Loucy (cell line): ENCODE data around the gene TAF3.

Experiments
- H2AFZ ChIP-seq: fragments of 200-600 bp; sonication (generic); 2 replicates; pipeline ENCODE4 v1.6.0; 2016; ENCODE audit warnings: antibody characterized with exemption, mild to moderate bottlenecking, low read length, moderate library complexity
- H3F3A ChIP-seq: fragments of 200-600 bp; 2 replicates; pipeline ENCODE4 v1.6.0; 2016; ENCODE audit warnings: antibody characterized with exemption, low read depth, mild to moderate bottlenecking
- H3K27me3 ChIP-seq: fragments of 200-600 bp; sonication (generic); 2 replicates; pipeline ENCODE4 v1.6.1; 2014; ENCODE audit warnings: low read length, mild to moderate bottlenecking; ENCODE audit not compliant: insufficient read depth, poor library complexity, severe bottlenecking
- H3K36me3 ChIP-seq: fragments of 200-600 bp; sonication (generic); 2 replicates; pipeline ENCODE4 v1.6.1; 2016; ENCODE audit warnings: low read length; ENCODE audit not compliant: insufficient read depth
- H3K4me1 ChIP-seq: fragments of 200-600 bp; sonication (generic); 2 replicates; pipeline ENCODE4 v1.5.1; 2014; ENCODE audit warnings: low read length, mild to moderate bottlenecking; ENCODE audit not compliant: insufficient read depth, poor library complexity, severe bottlenecking
- H3K4me2 ChIP-seq: fragments of 200-600 bp; sonication (generic); 2 replicates; pipeline ENCODE4 v1.6.0; 2014; ENCODE audit warnings: antibody characterized with exemption, low read length, low read depth, mild to moderate bottlenecking; ENCODE audit not compliant: poor library complexity, severe bottlenecking
- H3K4me3 ChIP-seq: fragments of 200-600 bp; sonication (generic); 2 replicates; pipeline ENCODE4 v1.5.1; 2014; ENCODE audit warnings: low read length, mild to moderate bottlenecking, mixed read lengths; ENCODE audit not compliant: poor library complexity, severe bottlenecking
- H3K79me2 ChIP-seq: fragments of 200-600 bp; sonication (generic); 2 replicates; pipeline ENCODE4 v1.6.1; 2014; ENCODE audit warnings: low read length; ENCODE audit not compliant: insufficient read depth
- H3K9ac ChIP-seq: fragments of 200-600 bp; sonication (generic); 2 replicates; pipeline ENCODE4 v1.6.0; 2014; ENCODE audit warnings: mild to moderate bottlenecking, low read depth, low read length, moderate library complexity; ENCODE audit not compliant: poor library complexity, severe bottlenecking
- H3K9me2 ChIP-seq: fragments of 200-600 bp; sonication (generic); replicated peaks from 2 replicates; pipeline ENCODE4 v1.6.1; 2016; ENCODE audit warnings: low read depth, low read length, mixed read lengths
- H3K9me3 ChIP-seq: fragments of 200-600 bp; sonication (generic); 2 replicates; pipeline ENCODE4 v1.6.1; 2014; ENCODE audit warnings: mild to moderate bottlenecking, antibody characterized with exemption, low read length, low read depth; ENCODE audit not compliant: insufficient read depth
- H4K20me1 ChIP-seq: fragments of 200-600 bp; sonication (generic); 2 replicates; pipeline ENCODE4 v1.6.0; 2014; ENCODE audit warnings: antibody characterized with exemption, low read length, mild to moderate bottlenecking; ENCODE audit not compliant: insufficient read depth, poor library complexity, severe bottlenecking
- EZH2phosphoT487 ChIP-seq: fragments of 200-600 bp; IDR thresholded peaks from 2 replicates; pipeline ENCODE4 v1.6.1; 2018; ENCODE audit warnings: antibody characterized with exemption, mild to moderate bottlenecking, moderate library complexity, borderline replicate concordance
- TF ChIP-seq, protein P1 (sequence below): fragments of 200-600 bp; sonication (generic); conservative IDR thresholded peaks from 2 replicates; pipeline ENCODE4 v1.5.1; 2014; ENCODE audit warnings: mild to moderate bottlenecking, antibody characterized with exemption, low read length

The TAF3 gene

DNA sequence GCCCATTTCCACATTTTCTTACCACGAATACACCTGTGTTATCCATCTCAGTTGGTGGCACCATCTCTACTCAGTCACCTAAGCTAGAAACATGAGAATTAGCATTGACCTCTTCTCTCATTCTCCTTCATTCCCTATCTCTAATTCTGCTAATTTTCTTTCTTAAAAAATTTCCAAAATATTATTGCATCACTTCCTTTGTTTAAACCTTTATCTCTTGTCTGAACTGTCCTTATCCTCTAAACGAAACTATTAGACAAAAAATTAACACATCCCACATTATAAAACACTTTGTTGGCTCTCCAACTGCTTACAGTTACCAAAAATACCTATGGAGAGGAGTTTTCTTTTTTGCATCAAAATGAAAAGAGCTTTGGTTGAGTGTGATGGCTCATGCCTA, 18.3 kb downstream of the TAF3 start:
- Histone ChIP-seq H3K27me3 (no peaks in the 10 kb centered on the region), H3K9ac (no peak overlapping the region), H3K9me2 (no peaks in the 10 kb centered on the region), H3K4me1 (no peaks in the 10 kb centered on the region), H2AFZ (no peak overlapping the region), H4K20me1 (no peaks in the 10 kb centered on the region), H3K4me2 (no peak overlapping the region), H3K79me2 (peaks cover 55% of the 10 kb centered on the region; the same call in 1 of the 2 replicates), H3K36me3 (peaks cover 17% of the 10 kb centered on the region; the same call in 1 of the 2 replicates), H3F3A (no peaks in the 10 kb centered on the region), H3K9me3 (no peaks in the 10 kb centered on the region), H3K4me3 (no peak overlapping the region)
- TF ChIP-seq EZH2phosphoT487: no peak
- TF ChIP-seq, protein P1, sequence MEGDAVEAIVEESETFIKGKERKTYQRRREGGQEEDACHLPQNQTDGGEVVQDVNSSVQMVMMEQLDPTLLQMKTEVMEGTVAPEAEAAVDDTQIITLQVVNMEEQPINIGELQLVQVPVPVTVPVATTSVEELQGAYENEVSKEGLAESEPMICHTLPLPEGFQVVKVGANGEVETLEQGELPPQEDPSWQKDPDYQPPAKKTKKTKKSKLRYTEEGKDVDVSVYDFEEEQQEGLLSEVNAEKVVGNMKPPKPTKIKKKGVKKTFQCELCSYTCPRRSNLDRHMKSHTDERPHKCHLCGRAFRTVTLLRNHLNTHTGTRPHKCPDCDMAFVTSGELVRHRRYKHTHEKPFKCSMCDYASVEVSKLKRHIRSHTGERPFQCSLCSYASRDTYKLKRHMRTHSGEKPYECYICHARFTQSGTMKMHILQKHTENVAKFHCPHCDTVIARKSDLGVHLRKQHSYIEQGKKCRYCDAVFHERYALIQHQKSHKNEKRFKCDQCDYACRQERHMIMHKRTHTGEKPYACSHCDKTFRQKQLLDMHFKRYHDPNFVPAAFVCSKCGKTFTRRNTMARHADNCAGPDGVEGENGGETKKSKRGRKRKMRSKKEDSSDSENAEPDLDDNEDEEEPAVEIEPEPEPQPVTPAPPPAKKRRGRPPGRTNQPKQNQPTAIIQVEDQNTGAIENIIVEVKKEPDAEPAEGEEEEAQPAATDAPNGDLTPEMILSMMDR: no peak

DNA sequence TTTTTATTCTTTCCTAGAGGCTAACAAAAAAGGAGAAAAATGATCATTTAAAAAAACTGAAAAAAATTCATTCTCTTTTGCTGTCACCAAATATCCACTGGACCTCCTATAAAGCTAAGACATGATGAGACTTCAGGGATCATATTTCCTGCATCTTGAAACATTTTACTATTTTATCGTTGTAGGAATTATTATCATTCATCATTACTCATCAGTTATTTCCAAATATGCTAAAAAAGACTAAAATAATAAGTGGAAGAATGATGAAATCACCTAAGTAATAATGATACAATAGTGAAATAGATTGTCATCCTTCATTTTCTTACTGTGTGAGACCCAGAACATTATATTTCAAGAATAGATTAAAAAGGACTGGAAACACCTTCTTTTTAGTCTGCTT, 28.3 kb downstream of the TAF3 start:
- no peak for TF ChIP-seq EZH2phosphoT487
- H3K4me1 ChIP-seq: no peaks in the 10 kb centered on the region
- H3K4me2 ChIP-seq: no peak overlapping the region
- no peaks in the 10 kb centered on the region for H3K9me3 ChIP-seq
- H3F3A ChIP-seq: no peaks in the 10 kb centered on the region
- H3K4me3 ChIP-seq: no peak overlapping the region
- no peak overlapping the region for H2AFZ ChIP-seq
- H3K27me3 ChIP-seq: no peaks in the 10 kb centered on the region
- H4K20me1 ChIP-seq: no peaks in the 10 kb centered on the region
- H3K79me2 ChIP-seq: peaks cover 32% of the 10 kb centered on the region; the same call in 1 of the 2 replicates
- H3K9ac ChIP-seq: no peak overlapping the region
- no peaks in the 10 kb centered on the region for H3K36me3 ChIP-seq
- H3K9me2 ChIP-seq: no peaks in the 10 kb centered on the region

- Histone ChIP-seq H3K36me3 (peaks cover 11% of the 10 kb centered on the region; the same call in 1 of the 2 replicates), H3K79me2 (peaks cover 20% of the 10 kb centered on the region; the same call in 1 of the 2 replicates), H2AFZ (no peak overlapping the region), H3K4me1 (no peaks in the 10 kb centered on the region), H3K9me2 (no peaks in the 10 kb centered on the region), H3K27me3 (no peaks in the 10 kb centered on the region), H3K9me3 (no peaks in the 10 kb centered on the region), H3K9ac (no peak overlapping the region), H3K4me3 (no peak overlapping the region), H4K20me1 (no peaks in the 10 kb centered on the region), H3F3A (no peaks in the 10 kb centered on the region), H3K4me2 (no peak overlapping the region)
- TF ChIP-seq, protein P1: no peak
- no peak for TF ChIP-seq EZH2phosphoT487
Observed at GRCh38 chr10:7853226-7853842, 35.0 kb downstream of the TAF3 start.

DNA sequence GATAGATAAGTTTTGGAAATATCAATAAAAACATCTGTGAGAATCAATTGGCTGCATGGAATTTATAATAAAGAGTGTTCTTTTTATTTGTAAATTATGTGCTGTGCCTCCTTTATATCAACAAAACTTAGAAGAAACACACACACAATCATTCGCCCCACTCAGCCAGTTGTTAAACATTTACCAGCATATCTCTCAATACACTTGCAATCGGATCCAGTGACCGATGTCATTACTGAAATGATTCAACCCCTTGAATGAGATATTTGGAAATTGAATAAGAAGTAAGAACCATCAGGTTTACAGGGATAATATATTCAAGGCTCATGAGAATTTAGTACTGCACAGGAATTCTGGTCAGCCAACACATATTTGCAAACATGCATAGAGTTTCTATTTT, 35.6 kb downstream of the TAF3 start:
- no peak for TF ChIP-seq EZH2phosphoT487
- no peak overlapping the region for H3K9ac ChIP-seq
- H3K4me2 ChIP-seq: no peak overlapping the region
- H3K4me3 ChIP-seq: no peak overlapping the region
- H3K9me2 ChIP-seq: no peaks in the 10 kb centered on the region
- no peaks in the 10 kb centered on the region for H3K9me3 ChIP-seq
- H3K79me2 ChIP-seq: peaks cover 14% of the 10 kb centered on the region; the same call in 1 of the 2 replicates
- H3F3A ChIP-seq: no peaks in the 10 kb centered on the region
- no peak overlapping the region for H2AFZ ChIP-seq
- no peaks in the 10 kb centered on the region for H3K27me3 ChIP-seq
- no peaks in the 10 kb centered on the region for H4K20me1 ChIP-seq
- H3K36me3 ChIP-seq: peaks cover 11% of the 10 kb centered on the region; the same call in 1 of the 2 replicates
- no peaks in the 10 kb centered on the region for H3K4me1 ChIP-seq
